WTC11 (cell line): ENCODE measurements around the gene XDH.

ENCODE experiments used
- AFF4 ChIP-seq: sonication (generic); formaldehyde crosslinking; IDR thresholded peaks from 2 replicates; pipeline ENCODE4 v1.8.1; 2023; ENCODE audit warnings: mild to moderate bottlenecking, missing genetic modification reagents, borderline replicate concordance
- ATF2 ChIP-seq: sonication (generic); formaldehyde crosslinking; IDR thresholded peaks from 2 replicates; pipeline ENCODE4 v1.8.1; 2022; ENCODE audit warnings: low read depth, missing genetic modification reagents, borderline replicate concordance
- ATF6 ChIP-seq: sonication (generic); formaldehyde crosslinking; IDR thresholded peaks from 2 replicates; pipeline ENCODE4 v1.8.1; 2023; ENCODE audit warnings: mild to moderate bottlenecking, missing genetic modification reagents
- CTCF ChIP-seq: fragments of 200-600 bp; IDR thresholded peaks from 2 replicates; pipeline ENCODE4 v1.8.0; 2022; ENCODE audit warnings: antibody characterized with exemption
- HMGXB4 ChIP-seq: sonication (generic); formaldehyde crosslinking; IDR thresholded peaks from 2 replicates; pipeline ENCODE4 v1.8.1; 2023; ENCODE audit warnings: mild to moderate bottlenecking, moderate library complexity, missing genetic modification reagents
- USF2 ChIP-seq: sonication (generic); formaldehyde crosslinking; IDR thresholded peaks from 2 replicates; pipeline ENCODE4 v1.8.1; 2023; ENCODE audit warnings: mild to moderate bottlenecking, missing genetic modification reagents, moderate library complexity

- TF ChIP-seq AFF4 (CRISPR knock-in tag) (no peak), HMGXB4 (CRISPR knock-in tag) (no peak), CTCF (no peak), USF2 (CRISPR knock-in tag) (no peak), ATF2 (no peak), ATF6 (no peak)
Observed at GRCh38 chr2:31413862-31414550, 536 bp downstream of the XDH start.
